CD4-positive, alpha-beta memory T cell (primary cell): ENCODE data around the gene RIN3. TPM values are rescaled to one million over a fixed set of nuclear protein-coding genes. Genes with fewer than 3 reads are reported as not detected.

ENCODE experiments used
- CTCF ChIA-PET: fragments of 350-600 bp; sonication (Branson Sonifier 250); formaldehyde crosslinking; loops from one replicate; lab custom pipeline; 2021; ENCODE audit warnings: inconsistent platforms; ENCODE audit not compliant: partially characterized antibody; lab: Charles Lee
- POLR2A ChIA-PET: fragments of 350-600 bp; sonication (Branson Sonifier 250); formaldehyde crosslinking; loops from one replicate; lab custom pipeline; 2021; ENCODE audit not compliant: partially characterized antibody; lab: Charles Lee
- DNase-seq, 5 donors: peaks; one replicate each; pipeline versions ENCODE4 v3.0.0 to v3.0.0-alpha.2; 2020 to 2022; ENCODE audit warnings: mixed read lengths in 1 of 5
- H3K27ac ChIP-seq: one replicate; pipeline ENCODE4 v1.7.0; 2013; ENCODE audit warnings: low read depth, low read length
- H3K27me3 ChIP-seq: 2 replicates; pipeline ENCODE4 v1.7.0; 2013; ENCODE audit warnings: mild to moderate bottlenecking, low read length, moderate library complexity; ENCODE audit not compliant: insufficient read depth
- H3K36me3 ChIP-seq: 2 replicates; pipeline ENCODE4 v1.7.0; 2013; ENCODE audit warnings: mild to moderate bottlenecking, low read length, moderate library complexity; ENCODE audit not compliant: insufficient read depth
- H3K4me1 ChIP-seq: 2 replicates; pipeline ENCODE4 v1.7.0; 2013; ENCODE audit warnings: mild to moderate bottlenecking, low read length, moderate library complexity; ENCODE audit not compliant: insufficient read depth
- H3K4me3 ChIP-seq, 2 donors: one replicate each; pipeline ENCODE4 v1.7.0; 2013; ENCODE audit warnings: low read length in 2 of 2, mild to moderate bottlenecking in 1 of 2
- H3K9me3 ChIP-seq, 2 donors: one replicate each; pipeline ENCODE4 v1.7.0; 2013; ENCODE audit warnings: low read length in 2 of 2, control low read depth in 1 of 2; ENCODE audit not compliant: control insufficient read depth in 1 of 2
- H3K27ac Mint-ChIP-seq, 7 donors: one replicate each; pipeline ENCODE4 v1.8.0; 2020 to 2021; ENCODE audit warnings: mixed read lengths in 7 of 7, mild to moderate bottlenecking in 6 of 7, inconsistent platforms in 3 of 7, moderate library complexity in 3 of 7
- H3K27me3 Mint-ChIP-seq, 2 donors: one replicate each; pipeline ENCODE4 v1.8.0; 2020 to 2021; ENCODE audit warnings: mixed read lengths in 2 of 2
- H3K36me3 Mint-ChIP-seq, 2 donors: one replicate each; pipeline ENCODE4 v1.8.0; 2020 to 2021; ENCODE audit warnings: mixed read lengths in 2 of 2, inconsistent platforms in 1 of 2, mild to moderate bottlenecking in 1 of 2
- H3K4me1 Mint-ChIP-seq, 4 donors: one replicate each; pipeline ENCODE4 v1.8.0; 2020 to 2021; ENCODE audit warnings: mixed read lengths in 4 of 4, mild to moderate bottlenecking in 1 of 4
- H3K4me3 Mint-ChIP-seq, 8 donors: one replicate each; pipeline ENCODE4 v1.8.0; 2020 to 2021; ENCODE audit warnings: mixed read lengths in 8 of 8, mild to moderate bottlenecking in 7 of 8, moderate library complexity in 6 of 8, inconsistent platforms in 3 of 8
- H3K9me3 Mint-ChIP-seq, 8 donors: one replicate each; pipeline ENCODE4 v1.8.0; 2020 to 2021; ENCODE audit warnings: mixed read lengths in 8 of 8, mild to moderate bottlenecking in 5 of 8, inconsistent platforms in 3 of 8, moderate library complexity in 1 of 8
- intact Hi-C: fragments of 100-400 bp; cut with micrococcal nuclease; formaldehyde crosslinking; loops from one replicate; pipeline ENCODE4 v1.15.1; 2023
- polyA plus RNA-seq, 2 donors: library from polyadenylated mRNA; unstranded; fragments of 300-500 nt; fragmentation: Illumina TruSeq; gene quantifications; one replicate each; pipeline ENCODE4 v1.2.3, GENCODE V29; 2021
- total RNA-seq, 2 experiments: library from RNA; stranded (reverse); gene quantifications; one replicate each; pipeline ENCODE4 v1.2.3, GENCODE V29; 2021

The RIN3 gene
- total and polyA plus RNA-seq, 4 experiments from 2014 or later: 4.0 to 74.9 (median 45.9) TPM

GRCh38 chr14:92651106-92651757, 137.7 kb downstream of the RIN3 start:
- POLR2A ChIA-PET: interaction anchor here (0.6 to 6.2 kb wide), 18 partner anchors 9 to 533 kb away, joined by 3 to 139 read pairs (median 5); partner anchors contain the start of genes CPSF2, LYSET, MOAP1 and NDUFB1
- Histone ChIP-seq H3K9me3 (no peaks in the 10 kb centered on the region), H3K27ac (peak overlapping the region; percentile 84), H3K4me3 (peak overlapping the region; percentile 47 to 58), H3K36me3 (peaks cover 5% of the 10 kb centered on the region), H3K4me1 (peaks cover 80% of the 10 kb centered on the region), H3K27me3 (no peaks in the 10 kb centered on the region)
- CTCF ChIA-PET: interaction anchor here (0.6 to 13.3 kb wide), 9 partner anchors 19 to 515 kb away, joined by 3 to 98 read pairs (median 3); no protein-coding TSS in a partner anchor
- intact Hi-C loops: loop anchor here (1.0 kb wide), 2 partner anchors 30 to 36 kb away; no protein-coding TSS in a partner anchor
- DNase-seq: peak; percentile 82 to 95 (median 85)
- no peaks in the 10 kb centered on the region for H3K9me3 Mint-ChIP-seq
- H3K4me3 Mint-ChIP-seq: peak overlapping the region; percentile 92 to 99 (median 98)
- H3K36me3 Mint-ChIP-seq: peaks cover 21 to 38% of the 10 kb centered on the region in 2 donors
- H3K27me3 Mint-ChIP-seq: no peaks in the 10 kb centered on the region
- H3K27ac Mint-ChIP-seq: peak overlapping the region; percentile 96 to 100 (median 99)
- H3K4me1 Mint-ChIP-seq: peaks cover 51 to 94% (median 67%) of the 10 kb centered on the region in 4 donors

- Mint-ChIP-seq H3K4me1 (peaks cover 54 to 94% (median 68%) of the 10 kb centered on the region in 4 donors), H3K36me3 (peaks cover 25 to 44% of the 10 kb centered on the region in 2 donors), H3K27ac (peak overlapping the region; percentile 96 to 100 (median 99)), H3K9me3 (no peaks in the 10 kb centered on the region), H3K4me3 (peak overlapping the region; percentile 92 to 99 (median 98)), H3K27me3 (no peaks in the 10 kb centered on the region)
- ChIA-PET POLR2A (interaction anchor here (0.7 to 6.2 kb wide), 19 partner anchors 7 to 530 kb away, joined by 3 to 139 read pairs (median 6); partner anchors contain the start of genes CPSF2, GOLGA5 and NDUFB1), CTCF (interaction anchor here (0.7 to 13.3 kb wide), 13 partner anchors 15 to 101 kb away, joined by 3 to 98 read pairs (median 4); no protein-coding TSS in a partner anchor)
- Histone ChIP-seq H3K36me3 (peaks cover 5% of the 10 kb centered on the region), H3K4me3 (peak overlapping the region; percentile 58 to 90), H3K27ac (peak overlapping the region; percentile 84), H3K27me3 (no peaks in the 10 kb centered on the region), H3K9me3 (no peaks in the 10 kb centered on the region), H3K4me1 (peaks cover 80% of the 10 kb centered on the region)
- DNase-seq: peak in 2 of 5 donors; percentile 24 to 52
- intact Hi-C loops: loop anchor here (1.0 kb wide), 2 partner anchors 29 to 37 kb away; no protein-coding TSS in a partner anchor
Measured at GRCh38 chr14:92651758-92652406, 138.3 kb downstream of the RIN3 start.

GRCh38 chr14:92652413-92653151, 139.0 kb downstream of the RIN3 start:
- H3K4me3 Mint-ChIP-seq: peak overlapping the region; percentile 92 to 99 (median 98)
- peaks cover 52 to 94% (median 67%) of the 10 kb centered on the region in 4 donors for H3K4me1 Mint-ChIP-seq
- no peaks in the 10 kb centered on the region for H3K9me3 Mint-ChIP-seq
- H3K27me3 Mint-ChIP-seq: no peaks in the 10 kb centered on the region
- intact Hi-C loops: no loop called here
- Histone ChIP-seq H3K27me3 (no peaks in the 10 kb centered on the region), H3K27ac (peak overlapping the region; percentile 84), H3K9me3 (no peaks in the 10 kb centered on the region), H3K4me1 (peaks cover 80% of the 10 kb centered on the region), H3K36me3 (peaks cover 7% of the 10 kb centered on the region), H3K4me3 (peak overlapping the region; percentile 58 to 90)
- H3K36me3 Mint-ChIP-seq: peaks cover 30 to 48% of the 10 kb centered on the region in 2 donors
- ChIA-PET POLR2A (interaction anchor here (0.7 to 6.2 kb wide), 13 partner anchors 8 to 531 kb away, joined by 3 to 139 read pairs (median 7); partner anchors contain the start of genes CPSF2, GOLGA5 and NDUFB1), CTCF (interaction anchor here (0.7 to 13.3 kb wide), 14 partner anchors 15 to 147 kb away, joined by 3 to 98 read pairs (median 3); no protein-coding TSS in a partner anchor)
- H3K27ac Mint-ChIP-seq: peak overlapping the region; percentile 96 to 100 (median 99)
- DNase-seq: peak in 1 of 5 donors; percentile 48

- H3K4me1 ChIP-seq: peaks cover 80% of the 10 kb centered on the region
- Mint-ChIP-seq H3K36me3 (peaks cover 35 to 55% of the 10 kb centered on the region in 2 donors), H3K4me1 (peaks cover 55 to 94% (median 67%) of the 10 kb centered on the region in 4 donors), H3K4me3 (peak overlapping the region; percentile 92 to 99 (median 98)), H3K27me3 (no peaks in the 10 kb centered on the region), H3K27ac (peak overlapping the region; percentile 84 to 100 (median 96)), H3K9me3 (no peaks in the 10 kb centered on the region)
- peaks cover 13% of the 10 kb centered on the region for H3K36me3 ChIP-seq
- peak overlapping the region; percentile 58 to 90 for H3K4me3 ChIP-seq
- ChIA-PET POLR2A (interaction anchor here (1.3 to 6.2 kb wide), 11 partner anchors 9 to 531 kb away, joined by 3 to 139 read pairs (median 7); partner anchors contain the start of genes CPSF2, GOLGA5 and NDUFB1), CTCF (interaction anchor here (0.7 to 13.3 kb wide), 11 partner anchors 16 to 148 kb away, joined by 3 to 98 read pairs (median 3); no protein-coding TSS in a partner anchor)
- peak overlapping the region; percentile 84 for H3K27ac ChIP-seq
- no peaks in the 10 kb centered on the region for H3K27me3 ChIP-seq
- no peak for DNase-seq
- intact Hi-C loops: no loop called here
- H3K9me3 ChIP-seq: no peaks in the 10 kb centered on the region
Measured at GRCh38 chr14:92653162-92653651, 139.6 kb downstream of the RIN3 start.

- H3K36me3 ChIP-seq: peaks cover 24% of the 10 kb centered on the region
- H3K4me1 ChIP-seq: peaks cover 80% of the 10 kb centered on the region
Measured at GRCh38 chr14:92654239-92654901, 140.8 kb downstream of the RIN3 start.

More at GRCh38 chr14:92654239-92654901, 140.8 kb downstream of the RIN3 start:
- CTCF ChIA-PET: interaction anchor here (0.8 to 13.3 kb wide), 4 partner anchors 25 to 77 kb away, joined by 3 to 98 read pairs (median 4); no protein-coding TSS in a partner anchor
- DNase-seq: no peak
- POLR2A ChIA-PET: interaction anchor here (0.6 to 6.2 kb wide), 7 partner anchors 11 to 139 kb away, joined by 3 to 139 read pairs (median 8); partner anchors contain the start of gene GOLGA5
- Mint-ChIP-seq H3K4me3 (peak overlapping the region; percentile 92 to 99 (median 98)), H3K27ac (peak overlapping the region; percentile 84 to 100 (median 96)), H3K36me3 (peaks cover 41 to 66% of the 10 kb centered on the region in 2 donors), H3K9me3 (no peaks in the 10 kb centered on the region), H3K4me1 (peaks cover 56 to 94% (median 68%) of the 10 kb centered on the region in 4 donors), H3K27me3 (no peaks in the 10 kb centered on the region)
- Histone ChIP-seq H3K9me3 (no peaks in the 10 kb centered on the region), H3K27me3 (no peaks in the 10 kb centered on the region), H3K4me3 (peak overlapping the region in 1 of 2 donors; percentile 28), H3K27ac (peak overlapping the region; percentile 25)
- intact Hi-C loops: no loop called here
